ENCODE data around the gene RNPS1.

The RNPS1 gene

DNA sequence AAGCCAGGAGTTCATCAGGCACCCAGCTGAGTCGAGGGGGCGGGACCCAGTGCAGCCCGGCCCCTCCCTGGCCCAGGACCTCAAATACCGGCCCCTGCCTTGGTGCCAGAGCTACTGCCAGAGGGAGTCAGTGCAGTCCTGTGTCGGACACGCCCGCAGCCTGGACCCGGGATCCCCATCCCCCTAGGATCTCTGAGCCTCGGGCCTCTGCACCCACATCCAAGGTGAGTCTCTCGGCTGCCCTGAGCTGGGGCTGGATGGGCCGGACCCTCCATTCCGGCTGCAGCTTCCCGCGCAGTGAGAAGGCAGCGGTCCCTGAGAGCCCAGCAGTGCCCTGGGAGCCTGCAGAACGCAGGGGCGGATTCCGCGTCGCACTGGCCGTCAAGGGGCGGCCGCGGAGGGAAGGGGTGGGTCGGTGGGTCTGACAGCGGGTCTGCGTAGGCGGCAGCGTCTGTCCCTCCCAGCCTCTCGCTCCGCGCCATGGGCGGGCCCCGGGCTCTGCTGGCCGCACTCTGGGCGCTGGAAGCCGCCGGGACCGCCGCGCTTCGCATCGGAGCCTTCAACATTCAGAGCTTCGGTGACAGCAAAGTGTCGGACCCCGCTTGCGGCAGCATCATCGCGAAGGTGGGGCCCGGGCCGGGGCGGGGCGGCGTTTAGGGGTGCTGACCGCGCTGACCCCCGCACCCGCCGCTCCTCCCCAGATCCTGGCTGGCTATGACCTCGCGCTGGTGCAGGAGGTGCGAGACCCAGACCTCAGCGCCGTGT is 31.4 kb downstream of the RNPS1 start, which contains the start of gene DNASE1L2:
TSS of gene DNASE1L2 (plus strand) at position 108 of the 765 bp plus-strand sequence. CDS start at position 481, 373 bp downstream.
- TF ChIP-seq, protein P1, sequence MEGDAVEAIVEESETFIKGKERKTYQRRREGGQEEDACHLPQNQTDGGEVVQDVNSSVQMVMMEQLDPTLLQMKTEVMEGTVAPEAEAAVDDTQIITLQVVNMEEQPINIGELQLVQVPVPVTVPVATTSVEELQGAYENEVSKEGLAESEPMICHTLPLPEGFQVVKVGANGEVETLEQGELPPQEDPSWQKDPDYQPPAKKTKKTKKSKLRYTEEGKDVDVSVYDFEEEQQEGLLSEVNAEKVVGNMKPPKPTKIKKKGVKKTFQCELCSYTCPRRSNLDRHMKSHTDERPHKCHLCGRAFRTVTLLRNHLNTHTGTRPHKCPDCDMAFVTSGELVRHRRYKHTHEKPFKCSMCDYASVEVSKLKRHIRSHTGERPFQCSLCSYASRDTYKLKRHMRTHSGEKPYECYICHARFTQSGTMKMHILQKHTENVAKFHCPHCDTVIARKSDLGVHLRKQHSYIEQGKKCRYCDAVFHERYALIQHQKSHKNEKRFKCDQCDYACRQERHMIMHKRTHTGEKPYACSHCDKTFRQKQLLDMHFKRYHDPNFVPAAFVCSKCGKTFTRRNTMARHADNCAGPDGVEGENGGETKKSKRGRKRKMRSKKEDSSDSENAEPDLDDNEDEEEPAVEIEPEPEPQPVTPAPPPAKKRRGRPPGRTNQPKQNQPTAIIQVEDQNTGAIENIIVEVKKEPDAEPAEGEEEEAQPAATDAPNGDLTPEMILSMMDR (IDR thresholded peaks at IDR 0.05) = no peak
- TF ChIP-seq ZFX (IDR thresholded peaks at IDR 0.05; ENCODE audit: borderline replicate concordance) = no peak
- peak within 1 kb of the TSS; percentile 76 for H3K27ac ChIP-seq

DNA sequence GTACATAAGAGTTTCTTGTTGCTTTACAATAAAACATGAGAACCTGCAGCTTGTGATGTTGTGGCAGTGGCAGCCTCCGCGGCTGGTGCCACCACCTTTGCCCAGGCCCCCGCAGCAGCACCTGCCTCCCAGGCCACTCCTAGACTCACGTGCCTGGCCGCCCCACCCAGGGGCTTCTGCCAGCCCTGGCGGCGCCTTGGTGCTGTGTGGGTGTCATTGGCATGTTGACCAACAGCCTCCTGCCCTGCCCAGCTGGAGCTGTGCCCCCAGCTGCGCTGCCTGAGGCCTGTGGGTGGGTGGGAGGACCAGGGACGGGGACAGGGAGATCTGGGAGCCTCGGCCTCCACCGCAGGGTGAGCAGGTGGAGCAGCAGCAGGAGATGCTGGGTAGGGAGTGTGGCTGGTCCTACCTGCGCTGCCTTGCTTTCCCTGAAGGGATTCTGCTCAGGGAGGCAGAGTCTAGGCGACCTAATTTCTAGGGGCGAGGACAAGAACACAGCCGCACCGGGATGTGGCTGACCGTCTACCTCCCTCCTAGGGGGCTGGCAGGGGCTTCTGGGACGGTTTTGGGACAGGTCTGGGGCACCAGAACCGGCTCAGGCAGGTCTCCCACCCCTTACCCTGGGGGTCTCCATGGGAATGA is 32.1 kb downstream of the RNPS1 start:
- TF ChIP-seq ZFX (IDR thresholded peaks at IDR 0.05; ENCODE audit: borderline replicate concordance) = no peak
- TF ChIP-seq, protein P1 (IDR thresholded peaks at IDR 0.05) = no peak
- peak overlapping the region; percentile 76 for H3K27ac ChIP-seq

DNA sequence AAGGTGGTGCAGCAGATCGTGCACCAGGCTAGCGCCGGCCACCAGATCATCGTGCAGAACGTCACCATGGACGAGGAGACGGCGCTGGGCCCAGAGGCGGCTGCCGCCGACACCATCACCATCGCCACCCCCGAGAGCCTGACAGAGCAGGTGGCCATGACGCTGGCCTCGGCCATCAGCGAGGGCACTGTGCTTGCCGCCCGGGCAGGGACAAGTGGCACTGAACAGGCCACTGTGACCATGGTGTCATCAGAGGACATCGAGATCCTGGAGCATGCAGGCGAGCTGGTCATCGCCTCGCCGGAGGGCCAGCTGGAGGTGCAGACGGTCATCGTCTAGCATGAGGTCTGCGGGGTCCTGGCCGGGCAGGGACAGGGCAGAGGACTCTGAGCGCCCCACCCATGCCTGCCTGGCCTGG is 32.7 kb downstream of the RNPS1 start:
- no peak for TF ChIP-seq ZFX (IDR thresholded peaks at IDR 0.05; ENCODE audit: borderline replicate concordance)
- TF ChIP-seq, protein P1 (IDR thresholded peaks at IDR 0.05) = no peak
- peak overlapping the region; percentile 76 for H3K27ac ChIP-seq

DNA sequence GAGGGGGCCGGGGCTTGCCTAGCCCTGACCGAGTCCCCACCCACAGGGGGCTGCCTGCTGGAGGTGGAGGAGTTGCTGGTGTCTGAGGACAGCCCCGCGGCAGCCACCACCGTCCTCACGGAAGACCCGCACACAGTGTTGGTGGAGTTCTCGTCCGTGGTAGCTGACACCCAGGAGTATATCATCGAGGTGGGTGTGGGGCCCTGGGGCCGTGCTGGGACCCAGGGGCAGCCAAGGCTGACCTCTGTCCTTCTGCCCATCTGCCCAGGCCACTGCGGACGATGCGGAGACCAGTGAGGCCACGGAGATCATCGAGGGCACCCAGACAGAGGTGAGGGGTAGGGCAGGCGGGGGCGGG is 33.1 kb downstream of the RNPS1 start:
- no peak overlapping the region; the same call in 1 of the 2 replicates for H3K27ac ChIP-seq
- TF ChIP-seq, protein P1 (IDR thresholded peaks at IDR 0.05) = no peak
- TF ChIP-seq ZFX (IDR thresholded peaks at IDR 0.05; ENCODE audit: borderline replicate concordance) = no peak

DNA sequence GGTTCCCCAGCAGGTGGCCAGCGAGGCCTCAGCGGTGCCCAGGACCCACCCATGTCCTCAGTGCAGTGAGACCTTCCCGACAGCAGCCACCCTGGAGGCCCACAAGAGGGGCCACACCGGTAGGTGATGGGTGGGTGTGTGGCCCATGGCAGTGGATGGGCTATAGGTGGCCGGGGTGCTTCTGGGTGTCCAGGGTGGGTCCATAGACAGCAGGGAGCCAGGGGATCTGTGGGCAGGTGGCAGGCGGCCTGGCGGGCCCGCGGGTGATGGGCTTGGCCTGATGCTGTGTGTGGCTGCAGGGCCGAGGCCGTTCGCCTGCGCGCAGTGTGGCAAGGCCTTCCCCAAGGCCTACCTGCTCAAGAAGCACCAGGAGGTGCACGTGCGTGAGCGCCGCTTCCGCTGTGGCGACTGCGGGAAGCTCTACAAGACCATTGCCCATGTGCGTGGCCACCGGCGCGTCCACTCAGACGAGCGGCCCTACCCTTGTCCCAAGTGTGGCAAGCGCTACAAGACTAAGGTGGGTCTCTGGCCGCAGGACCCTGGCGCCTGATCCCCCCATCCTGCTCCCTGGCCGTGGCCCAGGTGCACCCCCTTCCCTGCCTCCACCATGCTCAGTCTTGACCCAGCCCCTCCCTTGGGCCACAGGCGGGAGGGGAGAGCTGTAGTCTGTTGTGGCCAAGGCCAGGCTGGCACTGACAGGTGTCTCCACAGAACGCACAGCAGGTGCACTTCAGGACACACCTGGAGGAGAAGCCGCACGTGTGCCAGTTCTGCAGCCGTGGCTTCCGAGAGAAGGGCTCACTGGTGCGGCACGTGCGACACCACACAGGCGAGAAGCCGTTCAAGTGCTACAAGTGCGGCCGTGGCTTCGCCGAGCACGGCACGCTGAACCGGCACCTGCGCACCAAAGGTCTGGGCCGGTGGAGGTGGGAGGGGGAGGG is 33.8 kb downstream of the RNPS1 start:
- TF ChIP-seq, protein P1 (IDR thresholded peaks at IDR 0.05) = no peak
- no peak for TF ChIP-seq ZFX (IDR thresholded peaks at IDR 0.05; ENCODE audit: borderline replicate concordance)
- H3K27ac ChIP-seq = 0 out of 2 replicates have a peak overlapping the region, but pooled peaks have one; percentile 5

DNA sequence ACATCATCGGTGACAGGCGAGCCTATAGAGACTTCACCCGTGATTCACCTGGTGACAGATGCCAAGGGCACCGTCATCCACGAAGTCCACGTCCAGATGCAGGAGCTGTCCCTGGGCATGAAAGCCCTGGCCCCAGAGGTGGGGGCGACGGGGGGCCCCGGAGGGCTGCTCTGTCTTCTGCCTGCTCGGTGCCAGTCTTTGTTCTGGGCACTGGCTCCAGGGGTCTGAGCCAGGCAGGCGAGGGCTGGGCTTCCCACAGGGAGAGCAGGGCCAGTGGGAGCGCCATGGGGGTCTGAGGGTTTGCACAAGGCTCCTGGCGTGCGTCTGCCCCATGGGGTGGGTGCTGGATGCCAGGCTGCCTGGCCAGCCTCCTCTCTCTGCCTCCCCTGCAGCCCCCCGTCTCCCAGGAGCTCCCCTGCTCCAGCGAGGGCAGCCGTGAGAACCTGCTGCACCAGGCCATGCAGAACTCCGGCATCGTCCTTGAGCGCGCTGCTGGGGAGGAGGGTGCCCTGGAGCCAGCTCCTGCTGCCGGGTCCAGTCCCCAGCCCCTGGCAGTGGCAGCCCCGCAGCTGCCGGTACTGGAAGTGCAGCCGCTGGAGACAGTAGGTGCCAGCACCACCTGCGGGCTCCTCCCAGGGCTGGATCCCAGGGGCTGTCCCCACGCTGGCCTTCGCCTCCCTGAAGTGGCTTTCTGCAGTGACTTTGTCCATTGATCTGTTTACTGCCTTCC is 34.7 kb downstream of the RNPS1 start:
- TF ChIP-seq, protein P1 (IDR thresholded peaks at IDR 0.05) = no peak
- TF ChIP-seq ZFX (IDR thresholded peaks at IDR 0.05; ENCODE audit: borderline replicate concordance) = no peak
- H3K27ac ChIP-seq = 0 out of 2 replicates have a peak overlapping the region, but pooled peaks have one; percentile 5

All from 22Rv1 (cell line).